Dermis lymphatic vessel endothelial cell (primary cell): ENCODE data around the gene SMARCA4. TPM values are rescaled to one million over a fixed set of nuclear protein-coding genes. Genes with fewer than 3 reads are reported as not detected.

Experiments
- total RNA-seq: library from RNA; depleted of rRNA; stranded (reverse); fragments of >200 nt; gene quantifications from 2 replicates; pipeline ENCODE4 v1.2.1, GENCODE V29; 2014

The SMARCA4 gene
- 36.7 and 40.3 TPM in 2 replicates for total RNA-seq

DNA sequence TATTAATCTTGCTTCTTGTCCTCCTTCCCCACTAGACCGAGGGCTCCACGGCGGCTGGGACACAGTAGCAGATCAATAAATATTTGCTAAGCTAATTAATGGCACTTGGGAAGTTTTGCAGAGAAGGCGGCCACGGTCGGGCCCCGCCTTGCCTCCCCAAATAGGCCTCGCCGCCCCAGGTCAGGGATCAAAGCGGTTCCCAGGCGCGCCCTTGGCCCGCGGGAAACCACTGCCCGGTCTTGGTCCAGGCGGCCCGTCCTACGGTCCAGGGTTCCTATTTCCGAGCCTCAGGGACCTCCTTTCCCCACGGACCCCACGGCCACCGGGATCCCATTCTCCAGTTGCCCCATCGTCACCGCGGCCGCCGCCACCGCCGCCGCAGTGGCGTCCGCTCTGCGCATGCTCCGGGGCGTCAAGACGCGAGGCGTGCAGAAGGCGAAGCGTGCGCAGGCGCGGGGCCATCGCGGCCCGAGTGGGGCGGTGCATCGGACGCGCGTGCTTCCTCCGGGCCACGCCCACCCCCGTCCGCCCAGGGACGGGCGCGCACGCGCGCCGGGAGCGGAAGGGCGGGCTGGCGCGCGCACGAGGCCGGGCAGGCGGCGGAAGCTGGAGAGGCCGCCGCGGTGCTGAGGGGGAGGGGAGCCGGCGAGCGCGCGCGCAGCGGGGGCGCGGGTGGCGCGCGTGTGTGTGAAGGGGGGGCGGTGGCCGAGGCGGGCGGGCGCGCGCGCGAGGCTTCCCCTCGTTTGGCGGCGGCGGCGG, at the start of gene SMARCA4:
Gene SMARCA4 (plus strand): TSS at position 717 of the 759 bp plus-strand sequence. CDS start 23,122 bp downstream, outside the sequence.

DNA sequence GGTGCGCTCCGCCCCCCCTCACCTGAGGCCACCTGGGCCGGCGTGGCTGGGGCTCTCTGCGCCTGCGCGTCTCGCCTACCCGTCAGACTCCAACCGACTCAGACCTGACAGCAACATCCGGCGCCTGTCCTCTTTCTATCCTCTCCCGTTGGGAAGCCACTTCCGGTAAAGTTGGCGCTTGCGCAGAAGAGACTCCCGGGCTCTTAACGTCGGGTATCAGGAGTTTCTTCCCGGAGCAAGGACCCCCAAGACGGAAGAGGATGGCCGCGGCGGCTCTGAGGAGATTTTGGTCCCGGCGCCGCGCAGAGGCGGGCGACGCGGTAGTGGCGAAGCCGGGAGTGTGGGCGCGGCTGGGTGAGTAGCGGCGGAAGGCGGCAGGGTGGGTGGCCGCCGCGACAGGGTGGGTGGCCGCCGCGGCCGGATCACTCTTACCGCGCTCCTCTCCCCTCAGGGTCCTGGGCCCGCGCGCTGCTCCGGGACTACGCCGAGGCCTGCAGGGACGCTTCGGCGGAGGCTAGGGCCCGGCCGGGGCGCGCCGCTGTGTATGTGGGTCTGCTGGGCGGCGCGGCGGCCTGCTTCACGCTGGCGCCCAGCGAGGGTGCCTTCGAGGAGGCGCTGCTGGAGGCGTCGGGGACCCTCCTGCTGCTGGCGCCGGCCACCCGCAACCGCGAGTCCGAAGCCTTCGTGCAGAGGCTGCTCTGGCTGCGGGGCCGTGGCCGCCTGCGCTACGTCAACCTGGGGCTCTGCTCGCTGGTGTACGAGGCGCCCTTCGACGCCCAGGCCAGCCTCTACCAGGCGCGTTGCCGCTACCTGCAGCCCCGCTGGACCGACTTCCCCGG, 32.0 kb upstream of the SMARCA4 start, which contains the start of the genes TIMM29 and YIPF2:
Gene TIMM29 (plus strand): TSS at position 249 of the 839 bp plus-strand sequence. CDS start 12 bp downstream, at position 261.
Gene YIPF2 (minus strand): TSS at position 77 of the 839 bp plus-strand sequence. CDS start 229 bp downstream, outside the sequence.

DNA sequence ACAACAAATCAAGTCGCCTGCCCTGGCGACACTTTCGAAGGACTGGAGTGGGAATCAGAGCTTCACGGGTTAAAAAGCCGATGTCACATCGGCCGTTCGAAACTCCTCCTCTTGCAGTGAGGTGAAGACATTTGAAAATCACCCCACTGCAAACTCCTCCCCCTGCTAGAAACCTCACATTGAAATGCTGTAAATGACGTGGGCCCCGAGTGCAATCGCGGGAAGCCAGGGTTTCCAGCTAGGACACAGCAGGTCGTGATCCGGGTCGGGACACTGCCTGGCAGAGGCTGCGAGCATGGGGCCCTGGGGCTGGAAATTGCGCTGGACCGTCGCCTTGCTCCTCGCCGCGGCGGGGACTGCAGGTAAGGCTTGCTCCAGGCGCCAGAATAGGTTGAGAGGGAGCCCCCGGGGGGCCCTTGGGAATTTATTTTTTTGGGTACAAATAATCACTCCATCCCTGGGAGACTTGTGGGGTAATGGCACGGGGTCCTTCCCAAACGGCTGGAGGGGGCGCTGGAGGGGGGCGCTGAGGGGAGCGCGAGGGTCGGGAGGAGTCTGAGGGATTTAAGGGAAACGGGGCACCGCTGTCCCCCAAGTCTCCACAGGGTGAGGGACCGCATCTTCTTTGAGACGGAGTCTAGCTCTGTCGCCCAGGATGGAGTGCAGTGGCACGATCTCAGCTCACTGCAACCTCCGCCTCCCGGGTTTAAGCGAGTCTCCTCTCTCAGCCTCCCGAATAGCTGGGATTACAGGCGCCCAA, 128.6 kb downstream of the SMARCA4 start, which contains the start of gene LDLR:
Gene LDLR (plus strand): TSS at position 210 of the 760 bp plus-strand sequence. CDS start 86 bp downstream, at position 296.

Other genes starting within 250 kb of the SMARCA4 start
- 87.8 and 88.8 TPM in 2 replicates for gene DNM2, start 243.0 kb upstream of the SMARCA4 start, total RNA-seq
- 42.8 and 48.3 TPM in 2 replicates for gene TMED1, start 124.8 kb upstream of the SMARCA4 start, total RNA-seq
- gene C19orf38, start 112.6 kb upstream of the SMARCA4 start, total RNA-seq = 0.11 TPM in 1 of 2 replicates, not detected in the other
- gene CARM1, start 89.5 kb upstream of the SMARCA4 start, total RNA-seq = 16.3 and 18.0 TPM in 2 replicates
- 58.5 and 78.9 TPM in 2 replicates for gene YIPF2, start 32.4 kb upstream of the SMARCA4 start, total RNA-seq
- gene TIMM29, start 32.2 kb upstream of the SMARCA4 start, total RNA-seq = 32.2 and 32.3 TPM in 2 replicates
- gene LDLR, start 128.4 kb downstream of the SMARCA4 start, total RNA-seq = 41.0 and 60.8 TPM in 2 replicates
- 13.7 and 14.2 TPM in 2 replicates for gene SPC24, start 194.8 kb downstream of the SMARCA4 start, total RNA-seq
- 95.8 and 115 TPM in 2 replicates for gene KANK2, start 236.5 kb downstream of the SMARCA4 start, total RNA-seq